ENCODE data around the gene AGFG2. TPM values are rescaled to one million over a fixed set of nuclear protein-coding genes. Genes with fewer than 3 reads are reported as not detected.
A peak's percentile ranks its signal among the peaks of the same experiment; 100 is the strongest.

Gene AGFG2
- polyA plus RNA-seq, 2 of the 4 experiments (the other 2 are of a cell fraction): 16.0 to 31.8 TPM

DNA sequence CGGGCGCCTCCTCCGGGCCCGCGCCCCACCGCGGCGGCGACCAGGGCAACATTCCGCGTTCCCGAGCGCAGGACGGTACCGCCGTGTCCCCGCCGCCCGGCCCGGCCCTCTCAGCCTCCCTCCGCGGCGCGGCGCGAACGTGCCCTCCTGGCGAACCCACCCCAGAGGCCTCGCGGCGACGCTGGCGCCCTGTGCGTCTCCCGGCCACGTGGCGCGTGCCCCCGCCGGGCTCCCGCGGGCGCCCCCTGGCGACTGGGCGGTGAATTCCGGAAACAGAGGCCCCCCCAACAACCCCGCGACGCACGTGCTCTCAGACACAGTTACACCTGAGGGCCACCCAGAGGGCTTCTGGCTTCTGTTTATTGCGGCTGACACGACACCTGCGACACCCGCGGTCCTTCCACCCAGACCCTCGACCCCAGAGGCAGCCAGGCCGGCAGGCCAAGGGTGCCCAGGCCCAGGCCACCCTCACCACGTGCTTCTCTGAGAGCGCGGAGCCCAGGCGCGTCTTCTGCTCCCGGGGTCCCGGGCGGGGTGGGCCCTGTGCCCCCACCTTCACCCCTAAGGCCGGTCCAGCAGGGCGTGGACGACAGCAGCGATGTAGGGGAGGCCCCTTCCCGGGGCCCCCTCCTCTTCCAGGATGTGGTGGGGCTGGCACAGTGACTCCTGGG lies 34.8 kb downstream of the AGFG2 start, which contains the start of gene SAP25 (continued):
- TF ChIP-seq, protein P1, sequence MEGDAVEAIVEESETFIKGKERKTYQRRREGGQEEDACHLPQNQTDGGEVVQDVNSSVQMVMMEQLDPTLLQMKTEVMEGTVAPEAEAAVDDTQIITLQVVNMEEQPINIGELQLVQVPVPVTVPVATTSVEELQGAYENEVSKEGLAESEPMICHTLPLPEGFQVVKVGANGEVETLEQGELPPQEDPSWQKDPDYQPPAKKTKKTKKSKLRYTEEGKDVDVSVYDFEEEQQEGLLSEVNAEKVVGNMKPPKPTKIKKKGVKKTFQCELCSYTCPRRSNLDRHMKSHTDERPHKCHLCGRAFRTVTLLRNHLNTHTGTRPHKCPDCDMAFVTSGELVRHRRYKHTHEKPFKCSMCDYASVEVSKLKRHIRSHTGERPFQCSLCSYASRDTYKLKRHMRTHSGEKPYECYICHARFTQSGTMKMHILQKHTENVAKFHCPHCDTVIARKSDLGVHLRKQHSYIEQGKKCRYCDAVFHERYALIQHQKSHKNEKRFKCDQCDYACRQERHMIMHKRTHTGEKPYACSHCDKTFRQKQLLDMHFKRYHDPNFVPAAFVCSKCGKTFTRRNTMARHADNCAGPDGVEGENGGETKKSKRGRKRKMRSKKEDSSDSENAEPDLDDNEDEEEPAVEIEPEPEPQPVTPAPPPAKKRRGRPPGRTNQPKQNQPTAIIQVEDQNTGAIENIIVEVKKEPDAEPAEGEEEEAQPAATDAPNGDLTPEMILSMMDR (IDR thresholded peaks at IDR 0.05): peak; percentile 28
- TF ChIP-seq HDAC2 (IDR thresholded peaks at IDR 0.05) (no peak), POLR2AphosphoS2 (conservative IDR thresholded peaks at IDR 0.05; ENCODE audit: low read length) (no peak), KDM1A (IDR thresholded peaks at IDR 0.05; ENCODE audit: low read depth) (no peak), ZFP36 (IDR thresholded peaks at IDR 0.05; ENCODE audit: borderline replicate concordance, partially characterized antibody) (no peak), SMC3 (IDR thresholded peaks at IDR 0.05) (0 out of 3 replicates have a peak, but pooled peaks have one; percentile 11), CBX2 (IDR thresholded peaks at IDR 0.05; ENCODE audit: borderline replicate concordance, low read depth) (no peak), EHMT2 (IDR thresholded peaks at IDR 0.05; ENCODE audit: low read depth) (no peak), ZNF302 (CRISPR knock-in tag; IDR thresholded peaks at IDR 0.05) (no peak), CHD4 (IDR thresholded peaks at IDR 0.05; ENCODE audit: borderline replicate concordance) (no peak)
- TF ChIP-seq, protein P2, sequence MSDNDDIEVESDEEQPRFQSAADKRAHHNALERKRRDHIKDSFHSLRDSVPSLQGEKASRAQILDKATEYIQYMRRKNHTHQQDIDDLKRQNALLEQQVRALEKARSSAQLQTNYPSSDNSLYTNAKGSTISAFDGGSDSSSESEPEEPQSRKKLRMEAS (IDR thresholded peaks at IDR 0.05): peak; percentile 51

DNA sequence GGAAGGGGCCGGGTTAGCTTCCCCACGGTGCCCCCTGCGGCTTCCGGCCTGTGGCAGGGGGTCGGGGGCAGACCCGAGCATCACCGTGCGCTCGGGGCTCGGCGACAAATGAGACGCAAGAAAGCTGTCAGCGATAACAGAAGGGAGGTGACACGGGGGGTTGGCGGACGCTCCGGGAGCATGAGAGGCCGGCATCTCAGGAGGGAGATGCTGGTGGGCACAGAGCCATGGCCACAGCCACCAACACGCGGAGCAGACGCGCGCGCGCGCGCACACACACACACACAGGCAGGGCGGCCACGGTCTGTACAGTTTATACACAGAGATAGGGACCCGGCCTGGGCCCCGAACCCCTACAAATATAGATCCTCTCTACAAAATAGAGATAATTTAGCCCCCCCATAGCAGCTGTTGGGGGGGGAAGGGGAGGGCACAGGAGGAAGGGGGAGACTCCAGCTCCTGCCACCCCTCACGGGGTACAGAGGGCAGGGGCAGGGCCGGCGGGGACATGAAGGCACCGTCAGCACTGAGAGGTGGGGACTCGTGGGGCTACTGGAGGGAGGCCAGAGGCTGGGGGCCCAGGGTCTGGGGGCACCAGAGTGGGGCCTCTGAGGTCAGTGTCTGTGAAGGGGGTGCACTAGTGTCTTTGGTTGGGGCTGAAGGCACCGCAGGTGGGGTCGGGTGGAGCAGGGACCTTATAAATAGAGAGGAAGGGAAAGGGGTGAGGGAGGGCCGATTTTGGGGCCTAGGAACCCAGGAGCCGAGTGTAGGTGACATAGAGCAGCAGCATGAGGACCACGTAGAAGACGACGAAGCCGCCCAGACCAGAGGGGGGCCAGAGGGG lies 35.6 kb downstream of the AGFG2 start:
- H3K9me3 ChIP-seq: no peaks in the 10 kb centered on the region
- H3K4me3 ChIP-seq: no peak overlapping the region
- DNase-seq (ENCODE audit: low read depth in 1 of 2, low spot score in 1 of 2): no peak
- POLR2A ChIA-PET: no interaction called here
- TF ChIP-seq HEYL (CRISPR knock-in tag; IDR thresholded peaks at IDR 0.05): no peak
- no peak for TF ChIP-seq ZNF302 (CRISPR knock-in tag; IDR thresholded peaks at IDR 0.05)
- TF ChIP-seq NFE2L2 (conservative IDR thresholded peaks at IDR 0.05; ENCODE audit: low read length): no peak
- no peak for TF ChIP-seq CEBPB (IDR thresholded peaks at IDR 0.05)
- TF ChIP-seq, protein P3, sequence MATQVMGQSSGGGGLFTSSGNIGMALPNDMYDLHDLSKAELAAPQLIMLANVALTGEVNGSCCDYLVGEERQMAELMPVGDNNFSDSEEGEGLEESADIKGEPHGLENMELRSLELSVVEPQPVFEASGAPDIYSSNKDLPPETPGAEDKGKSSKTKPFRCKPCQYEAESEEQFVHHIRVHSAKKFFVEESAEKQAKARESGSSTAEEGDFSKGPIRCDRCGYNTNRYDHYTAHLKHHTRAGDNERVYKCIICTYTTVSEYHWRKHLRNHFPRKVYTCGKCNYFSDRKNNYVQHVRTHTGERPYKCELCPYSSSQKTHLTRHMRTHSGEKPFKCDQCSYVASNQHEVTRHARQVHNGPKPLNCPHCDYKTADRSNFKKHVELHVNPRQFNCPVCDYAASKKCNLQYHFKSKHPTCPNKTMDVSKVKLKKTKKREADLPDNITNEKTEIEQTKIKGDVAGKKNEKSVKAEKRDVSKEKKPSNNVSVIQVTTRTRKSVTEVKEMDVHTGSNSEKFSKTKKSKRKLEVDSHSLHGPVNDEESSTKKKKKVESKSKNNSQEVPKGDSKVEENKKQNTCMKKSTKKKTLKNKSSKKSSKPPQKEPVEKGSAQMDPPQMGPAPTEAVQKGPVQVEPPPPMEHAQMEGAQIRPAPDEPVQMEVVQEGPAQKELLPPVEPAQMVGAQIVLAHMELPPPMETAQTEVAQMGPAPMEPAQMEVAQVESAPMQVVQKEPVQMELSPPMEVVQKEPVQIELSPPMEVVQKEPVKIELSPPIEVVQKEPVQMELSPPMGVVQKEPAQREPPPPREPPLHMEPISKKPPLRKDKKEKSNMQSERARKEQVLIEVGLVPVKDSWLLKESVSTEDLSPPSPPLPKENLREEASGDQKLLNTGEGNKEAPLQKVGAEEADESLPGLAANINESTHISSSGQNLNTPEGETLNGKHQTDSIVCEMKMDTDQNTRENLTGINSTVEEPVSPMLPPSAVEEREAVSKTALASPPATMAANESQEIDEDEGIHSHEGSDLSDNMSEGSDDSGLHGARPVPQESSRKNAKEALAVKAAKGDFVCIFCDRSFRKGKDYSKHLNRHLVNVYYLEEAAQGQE (IDR thresholded peaks at IDR 0.05): no peak
- peaks cover 9% of the 10 kb centered on the region; the same call in 1 of the 3 replicates for H3K4me1 ChIP-seq
- no peak for FAIRE-seq
- no peak for ATAC-seq
- 95% methylated on average over 37 of the region's 44 CpGs for WGBS (ENCODE audit: missing lambda C conversion rate)
- CTCF ChIA-PET: interaction anchor here (0.6 to 2.9 kb wide), 5 partner anchors 11 to 278 kb away, joined by 3 to 15 read pairs (median 3); partner anchors contain the start of genes POP7 and SLC12A9
- H3K4me2 ChIP-seq: no peak overlapping the region
- H3K27ac ChIP-seq: no peak overlapping the region

DNA sequence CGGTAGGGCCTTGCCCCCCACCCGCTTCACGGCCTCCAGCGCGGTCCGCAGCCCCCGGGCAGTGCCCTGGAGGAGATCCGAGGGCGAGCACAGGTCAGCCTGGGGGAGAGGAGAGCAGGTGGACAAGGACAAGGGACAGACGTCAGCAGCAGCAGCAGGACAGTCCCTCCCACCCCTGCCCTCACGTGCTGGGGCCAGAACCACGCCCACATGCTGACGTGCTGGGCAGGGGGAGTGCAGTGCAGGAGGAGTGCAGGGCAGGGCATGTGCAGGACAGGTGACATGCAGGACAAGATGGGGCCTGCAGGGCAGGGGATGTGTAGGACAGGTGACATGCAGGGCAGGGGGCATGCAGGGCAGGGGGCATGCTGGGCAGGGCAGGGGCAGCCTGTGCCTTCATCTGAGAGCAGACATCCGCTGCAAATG lies 36.2 kb downstream of the AGFG2 start:
- no peak overlapping the region for H3K27ac ChIP-seq
- FAIRE-seq: no peak
- H3K4me2 ChIP-seq: no peak overlapping the region
- H3K4me3 ChIP-seq: no peak overlapping the region
- 86% methylated on average over 14 of the region's 14 CpGs for WGBS (ENCODE audit: missing lambda C conversion rate)
- POLR2A ChIA-PET: no interaction called here
- TF ChIP-seq CEBPB (IDR thresholded peaks at IDR 0.05): no peak
- TF ChIP-seq JUN (IDR thresholded peaks at IDR 0.05): no peak
- TF ChIP-seq FOSL2 (IDR thresholded peaks at IDR 0.05): no peak
- TF ChIP-seq FOSL2 (CRISPR knock-in tag; IDR thresholded peaks at IDR 0.05): no peak
- TF ChIP-seq, protein P4, sequence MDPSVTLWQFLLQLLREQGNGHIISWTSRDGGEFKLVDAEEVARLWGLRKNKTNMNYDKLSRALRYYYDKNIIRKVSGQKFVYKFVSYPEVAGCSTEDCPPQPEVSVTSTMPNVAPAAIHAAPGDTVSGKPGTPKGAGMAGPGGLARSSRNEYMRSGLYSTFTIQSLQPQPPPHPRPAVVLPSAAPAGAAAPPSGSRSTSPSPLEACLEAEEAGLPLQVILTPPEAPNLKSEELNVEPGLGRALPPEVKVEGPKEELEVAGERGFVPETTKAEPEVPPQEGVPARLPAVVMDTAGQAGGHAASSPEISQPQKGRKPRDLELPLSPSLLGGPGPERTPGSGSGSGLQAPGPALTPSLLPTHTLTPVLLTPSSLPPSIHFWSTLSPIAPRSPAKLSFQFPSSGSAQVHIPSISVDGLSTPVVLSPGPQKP (IDR thresholded peaks at IDR 0.05; ENCODE audit: low read depth, low read length): no peak
- no peak for TF ChIP-seq NPAS2 (CRISPR knock-in tag; IDR thresholded peaks at IDR 0.05; ENCODE audit: borderline replicate concordance)
- TF ChIP-seq, protein P2 (IDR thresholded peaks at IDR 0.05): no peak
- TF ChIP-seq, protein P5, sequence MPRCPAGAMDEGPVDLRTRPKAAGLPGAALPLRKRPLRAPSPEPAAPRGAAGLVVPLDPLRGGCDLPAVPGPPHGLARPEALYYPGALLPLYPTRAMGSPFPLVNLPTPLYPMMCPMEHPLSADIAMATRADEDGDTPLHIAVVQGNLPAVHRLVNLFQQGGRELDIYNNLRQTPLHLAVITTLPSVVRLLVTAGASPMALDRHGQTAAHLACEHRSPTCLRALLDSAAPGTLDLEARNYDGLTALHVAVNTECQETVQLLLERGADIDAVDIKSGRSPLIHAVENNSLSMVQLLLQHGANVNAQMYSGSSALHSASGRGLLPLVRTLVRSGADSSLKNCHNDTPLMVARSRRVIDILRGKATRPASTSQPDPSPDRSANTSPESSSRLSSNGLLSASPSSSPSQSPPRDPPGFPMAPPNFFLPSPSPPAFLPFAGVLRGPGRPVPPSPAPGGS (IDR thresholded peaks at IDR 0.05): no peak
- no peak for TF ChIP-seq CHD4 (IDR thresholded peaks at IDR 0.05; ENCODE audit: borderline replicate concordance)
- TF ChIP-seq MAZ (IDR thresholded peaks at IDR 0.05; ENCODE audit: borderline replicate concordance, low read depth, low read length): no peak
- no peak for TF ChIP-seq CBX8 (IDR thresholded peaks at IDR 0.05)
- ATAC-seq: no peak
- CTCF ChIA-PET: interaction anchor here (0.6 to 2.9 kb wide), 2 partner anchors 11 to 110 kb away, joined by 3 to 15 read pairs; no protein-coding TSS in a partner anchor
- no peak for DNase-seq (ENCODE audit: low read depth in 1 of 2, low spot score in 1 of 2)
- H3K4me1 ChIP-seq: peaks cover 9% of the 10 kb centered on the region; the same call in 1 of the 3 replicates
- H3K9me3 ChIP-seq: no peaks in the 10 kb centered on the region
